ENCODE measurements around the gene IRF9. TPM values are rescaled to one million over a fixed set of nuclear protein-coding genes. Genes with fewer than 3 reads are reported as not detected.

Gene IRF9
- total RNA-seq, 1 donor from 2014 or later = 25.1 TPM

- ATAC-seq = no peak
- no peak for DNase-seq (ENCODE audit: low spot score)
These were observed 15.5 kb downstream of the IRF9 start for GRCh38 chr14:24176599-24176998.

GRCh38 chr14:24177041-24177825 lies 16.2 kb downstream of the IRF9 start:
- DNase-seq (ENCODE audit: low spot score) (no peak), ATAC-seq (no peak)

GRCh38 chr14:24177891-24178290 lies 16.8 kb downstream of the IRF9 start:
- no peak for ATAC-seq
- DNase-seq (ENCODE audit: low spot score) = no peak

GRCh38 chr14:24178399-24179178 lies 17.5 kb downstream of the IRF9 start:
- peak; percentile 65 for DNase-seq (ENCODE audit: low spot score)
- peak; percentile 59 for ATAC-seq

DNA sequence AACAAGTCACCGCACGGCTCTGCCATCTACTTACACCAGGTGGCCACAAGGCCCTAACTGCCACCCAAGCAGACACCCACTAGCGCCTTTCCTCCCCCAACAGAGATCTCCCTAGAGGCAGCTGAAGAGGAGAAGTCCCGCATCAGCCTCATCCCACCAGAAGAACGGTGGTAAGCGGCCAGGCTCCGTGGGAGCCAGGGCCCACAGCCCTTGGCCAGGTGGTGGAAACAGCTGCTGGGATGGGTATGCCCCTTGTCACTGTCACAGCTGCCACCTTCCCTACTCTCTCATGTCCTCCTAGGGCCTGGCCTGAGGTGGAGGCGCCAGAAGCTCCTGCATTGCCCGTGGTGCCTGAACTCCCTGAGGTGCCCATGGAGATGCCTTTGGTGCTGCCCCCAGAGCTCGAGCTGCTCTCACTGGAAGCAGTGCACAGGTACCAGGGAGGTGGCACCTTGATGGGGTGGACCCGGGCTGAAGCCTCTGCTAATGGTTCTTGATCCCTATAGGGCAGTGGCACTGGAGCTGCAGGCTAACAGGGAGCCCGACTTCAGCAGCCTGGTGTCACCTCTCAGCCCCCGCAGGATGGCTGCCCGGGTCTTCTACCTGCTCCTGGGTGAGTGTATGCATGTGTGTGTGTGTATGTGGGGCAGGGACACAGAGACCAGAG lies 18.4 kb downstream of the IRF9 start:
- ATAC-seq = peak; percentile 3
- no peak for DNase-seq (ENCODE audit: low spot score)

- peak; percentile 84 for DNase-seq (ENCODE audit: low spot score)
- peak; percentile 76 for ATAC-seq
These were observed 19.1 kb downstream of the IRF9 start for GRCh38 chr14:24179961-24180796.

DNA sequence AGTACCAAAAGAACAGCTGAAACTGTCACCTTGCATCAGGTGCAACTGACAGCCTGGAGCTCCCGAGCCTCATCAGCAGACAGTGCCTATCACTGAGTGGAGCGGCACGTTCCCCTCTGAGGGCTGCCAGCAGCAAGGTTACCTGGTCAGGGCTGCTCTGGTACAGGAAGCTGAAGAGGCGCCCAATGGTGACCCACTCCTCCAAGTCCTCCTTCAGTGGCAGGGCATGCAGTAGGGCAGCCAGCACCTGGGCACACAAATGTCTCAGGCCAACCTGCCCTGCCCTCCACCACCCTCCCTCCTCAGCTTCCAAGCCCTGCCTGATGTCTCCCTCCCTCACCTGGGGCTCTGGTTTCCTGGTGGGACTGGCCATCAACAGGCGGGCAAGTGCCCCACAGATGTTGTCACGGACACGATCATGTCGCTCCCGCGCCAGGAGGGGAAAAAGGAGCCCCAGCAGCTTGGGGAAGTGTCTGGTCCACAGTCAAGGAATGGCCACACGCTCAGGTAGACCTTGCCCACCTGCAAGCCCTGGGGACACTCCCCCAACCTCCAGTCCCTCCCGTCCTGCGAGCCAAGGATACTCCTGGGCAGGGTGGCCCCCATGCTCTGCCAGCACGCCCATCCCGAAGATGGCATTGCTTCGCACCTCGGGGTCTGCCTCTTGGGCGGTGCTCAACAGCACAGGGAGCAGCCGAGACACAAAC lies 20.5 kb downstream of the IRF9 start:
- DNase-seq (ENCODE audit: low spot score) = no peak

DNA sequence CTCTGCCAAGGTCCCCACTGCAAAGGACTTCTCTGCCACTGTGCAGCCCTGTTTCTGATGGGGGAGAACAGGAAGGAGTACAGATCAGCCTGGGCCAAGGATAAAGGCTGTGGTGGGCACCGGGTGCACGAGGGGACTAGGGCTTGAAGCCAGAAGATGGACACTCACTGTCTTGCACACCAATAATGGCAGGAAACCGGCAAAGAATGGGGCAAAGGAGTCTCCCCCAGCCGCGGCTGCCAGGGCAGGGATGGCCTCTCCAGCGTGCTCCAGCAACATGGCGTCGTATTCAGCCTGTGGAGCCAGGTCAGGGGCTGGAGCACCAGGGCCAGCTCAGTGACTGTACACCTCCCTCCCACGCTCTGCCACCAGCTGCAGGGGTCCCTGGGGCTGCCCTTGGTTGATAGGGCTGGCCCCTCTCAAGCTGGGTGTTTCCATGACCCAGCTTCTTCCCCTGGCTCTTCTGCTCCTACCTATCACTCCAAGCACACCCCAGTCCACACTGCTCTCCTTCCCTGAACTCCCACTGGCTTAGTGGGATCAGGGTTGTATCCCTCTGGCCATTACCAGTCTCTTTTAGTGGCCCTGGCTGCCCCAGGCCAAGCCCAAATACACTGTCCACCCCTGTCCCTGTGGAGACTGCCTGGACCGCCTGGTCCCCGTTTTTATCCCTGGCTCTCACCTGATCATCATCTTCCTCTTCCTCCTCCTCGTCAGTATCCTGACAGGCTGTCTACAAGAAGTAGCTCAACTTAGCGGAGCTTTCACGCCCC lies 21.2 kb downstream of the IRF9 start:
- ATAC-seq (no peak), DNase-seq (ENCODE audit: low spot score) (no peak)

More for the DNA sequence above, 20.5 kb downstream of the IRF9 start:
- no peak for ATAC-seq

DNA sequence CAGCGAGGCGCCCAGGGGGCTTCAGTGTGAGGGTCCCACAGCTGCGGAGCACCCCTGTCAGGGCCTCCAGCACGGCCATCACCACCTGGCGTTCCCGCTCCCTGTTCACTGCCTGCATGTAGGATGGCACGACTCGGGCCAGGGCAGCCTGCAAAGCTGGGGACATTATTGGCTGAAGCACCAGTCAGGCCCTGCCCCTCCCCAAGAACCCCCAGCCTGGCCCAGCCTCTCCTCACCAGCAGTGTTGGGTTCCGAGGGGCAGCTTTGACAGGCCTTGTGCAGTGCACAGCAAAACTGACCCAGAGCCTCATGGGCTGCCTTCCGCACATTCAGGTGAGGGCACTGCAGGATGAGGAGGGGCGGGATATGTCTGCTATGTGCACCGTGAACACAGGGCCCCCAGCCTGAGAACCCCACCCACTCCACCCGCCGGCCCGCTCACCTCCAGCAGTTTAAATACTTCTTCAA lies 22.0 kb downstream of the IRF9 start:
- ATAC-seq = no peak
- no peak for DNase-seq (ENCODE audit: low spot score)

DNA sequence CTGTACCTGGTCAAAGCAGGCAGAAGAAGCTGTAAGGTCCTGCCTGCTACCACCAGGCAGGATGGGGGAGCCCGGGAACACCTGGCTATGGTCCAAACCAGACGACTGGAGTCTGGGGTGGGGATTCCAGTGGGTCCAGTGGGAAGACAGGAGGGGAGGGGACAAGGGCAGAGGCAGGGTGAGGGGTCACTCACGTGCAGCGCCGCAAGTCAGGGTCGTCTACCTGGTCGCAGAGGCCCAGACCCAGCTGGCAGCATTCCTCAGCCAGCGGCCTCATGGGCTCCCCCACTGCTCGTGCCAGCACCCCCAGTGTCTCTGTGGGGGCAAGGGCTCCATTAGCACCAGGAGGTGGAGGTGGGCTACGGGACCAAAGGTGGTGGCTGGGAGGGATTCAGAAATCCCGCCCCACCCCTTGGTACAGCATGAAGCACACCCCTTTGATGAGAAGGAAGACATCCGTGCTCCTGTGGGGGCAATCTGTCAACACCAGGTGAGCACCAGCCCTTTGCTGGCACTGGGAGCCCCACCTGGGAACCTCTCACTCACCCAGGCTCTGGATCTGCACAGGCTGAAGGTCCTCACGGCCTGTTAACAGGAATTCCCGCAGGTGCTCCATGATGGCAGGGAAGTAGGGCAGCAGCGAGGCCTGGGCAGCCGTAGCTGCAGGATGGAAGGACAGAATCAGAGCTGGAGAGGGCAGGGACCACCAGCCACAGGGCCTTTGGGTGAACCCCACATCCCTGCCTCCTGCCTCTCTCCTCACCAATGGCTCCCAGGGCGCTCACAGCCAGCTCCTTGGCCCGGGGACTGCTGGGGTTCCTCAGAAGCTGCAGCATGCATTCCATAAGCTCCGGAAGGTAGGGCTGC lies 23.3 kb downstream of the IRF9 start:
- DNase-seq (ENCODE audit: low spot score) (no peak), ATAC-seq (no peak)

GRCh38 chr14:24185026-24185425 lies 24.0 kb downstream of the IRF9 start:
- no peak for DNase-seq (ENCODE audit: low spot score)
- no peak for ATAC-seq

DNA sequence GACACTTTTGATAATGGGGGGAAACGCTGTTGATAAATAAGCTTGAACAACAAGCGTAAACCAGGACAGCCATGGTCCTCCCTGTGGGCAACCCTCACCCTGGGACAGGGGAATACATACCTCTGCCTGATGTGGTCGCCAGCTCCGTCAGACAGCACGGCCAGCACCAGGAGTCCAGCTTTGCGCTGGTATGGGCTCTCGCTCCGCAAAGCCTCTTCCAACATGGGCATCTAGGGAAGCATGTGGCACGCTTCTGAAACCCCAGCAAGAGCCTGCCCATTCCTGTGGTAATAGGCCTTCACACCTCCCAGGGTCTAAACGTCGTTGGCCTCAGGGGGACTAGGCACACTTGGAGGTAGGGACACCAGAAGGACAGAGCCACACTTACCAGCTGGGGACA lies 24.7 kb downstream of the IRF9 start:
- no peak for DNase-seq (ENCODE audit: low spot score)
- ATAC-seq = no peak

GRCh38 chr14:24186831-24187538 lies 25.9 kb downstream of the IRF9 start:
- ATAC-seq = no peak

GRCh38 chr14:24187539-24187915 lies 26.5 kb downstream of the IRF9 start:
- ATAC-seq = no peak
- no peak for DNase-seq (ENCODE audit: low spot score)

More at GRCh38 chr14:24186831-24187538, 25.9 kb downstream of the IRF9 start:
- DNase-seq (ENCODE audit: low spot score) = no peak

DNA sequence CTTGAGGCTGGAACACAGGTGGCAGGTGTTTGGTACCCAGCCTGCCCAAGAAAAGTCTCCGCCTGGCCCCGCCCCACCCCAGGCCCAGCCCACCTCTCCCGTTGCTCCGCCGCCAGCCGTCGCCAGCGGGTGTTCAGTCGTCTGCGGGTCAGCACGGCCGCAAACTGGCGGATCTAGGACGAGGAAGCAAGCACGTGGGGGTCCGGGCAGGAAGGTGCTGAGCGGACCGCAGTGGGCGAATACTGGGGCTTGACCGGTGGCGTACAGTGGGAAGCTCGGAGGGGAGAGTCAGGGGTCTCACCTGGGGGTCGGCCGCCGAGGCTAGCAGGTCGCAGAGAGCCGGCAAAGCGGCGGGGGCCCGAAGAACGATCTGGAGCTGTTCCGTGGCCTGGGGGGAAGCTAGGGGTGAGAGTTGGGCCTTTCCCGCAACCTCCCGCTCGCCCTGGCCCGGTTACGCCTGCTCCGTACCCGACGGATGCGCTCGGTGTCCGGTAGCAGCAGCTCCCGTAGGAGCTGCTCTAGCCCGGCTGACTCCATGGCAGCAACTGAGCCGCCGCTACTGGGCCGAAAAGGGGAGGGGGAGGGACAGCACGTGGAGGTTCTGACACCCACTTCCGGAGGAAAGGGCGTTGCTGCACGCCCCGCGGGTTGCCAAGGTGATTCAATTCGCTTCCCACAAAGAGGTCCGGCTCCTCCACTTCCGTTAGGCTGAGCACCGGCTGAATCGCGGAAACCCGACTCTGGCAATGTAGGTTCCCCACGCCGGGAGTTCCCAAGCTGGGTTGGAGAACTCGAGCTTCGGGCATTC lies 27.4 kb downstream of the IRF9 start, which contains the start of gene IPO4:
IPO4 (minus strand) TSS at position 566 of the 808 bp plus-strand sequence; CDS start at position 537, 29 bp downstream.
- DNase-seq (ENCODE audit: low spot score) (peak; percentile 96), ATAC-seq (peak; percentile 95)

- no peak for ATAC-seq
These were observed 28.0 kb downstream of the IRF9 start for GRCh38 chr14:24189059-24189375.

DNA sequence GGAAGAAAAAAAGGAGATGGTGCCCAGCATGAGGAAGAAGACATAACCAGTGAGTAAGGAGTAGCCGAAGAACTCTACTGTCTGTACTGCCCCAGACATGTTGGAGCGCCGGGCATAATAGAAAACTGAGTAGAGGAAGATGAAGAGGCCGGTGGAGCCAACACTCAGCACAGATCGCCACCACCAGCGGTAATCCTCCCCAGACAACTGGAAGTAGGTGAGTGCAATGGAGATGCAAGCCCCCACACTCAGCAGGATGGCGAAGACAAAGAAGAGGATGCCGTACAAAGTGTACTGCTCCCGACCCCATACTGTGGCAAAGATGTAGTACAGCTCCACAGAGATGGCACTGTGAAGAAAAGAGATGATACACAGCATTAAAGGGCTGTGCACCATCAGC lies 28.4 kb downstream of the IRF9 start:
- DNase-seq (ENCODE audit: low spot score) (no peak), ATAC-seq (no peak)

More at GRCh38 chr14:24189059-24189375, 28.0 kb downstream of the IRF9 start:
- DNase-seq (ENCODE audit: low spot score) = no peak
